MM.1S (cell line): ENCODE results near the gene KCNIP1.

Experiments
- DNase-seq: peaks from one replicate; pipeline ENCODE4 v3.0.0-alpha.2; 2015
- H2AFZ ChIP-seq: fragments of 300-600 bp; sonication (generic); 2 replicates; pipeline ENCODE4 v1.6.0; 2016; ENCODE audit warnings: antibody characterized with exemption, low read length
- H3F3A ChIP-seq: fragments of 300-600 bp; sonication (generic); 2 replicates; pipeline ENCODE4 v1.6.1; 2016; ENCODE audit warnings: mild to moderate bottlenecking, antibody characterized with exemption, low read length, moderate library complexity, mixed read lengths; ENCODE audit not compliant: insufficient read depth
- H3K27ac ChIP-seq: fragments of 300-600 bp; sonication (generic); 2 replicates; pipeline ENCODE4 v1.5.1; 2016; ENCODE audit warnings: mild to moderate bottlenecking, low read length
- H3K27me3 ChIP-seq: fragments of 300-600 bp; sonication (generic); replicated peaks from 2 replicates; pipeline ENCODE4 v1.6.0; 2016; ENCODE audit warnings: low read length; ENCODE audit not compliant: insufficient read depth
- H3K36me3 ChIP-seq: fragments of 300-600 bp; sonication (generic); replicated peaks from 2 replicates; pipeline ENCODE4 v1.6.1; 2016; ENCODE audit warnings: mild to moderate bottlenecking, low read length, mixed read lengths; ENCODE audit not compliant: insufficient read depth
- H3K4me1 ChIP-seq: fragments of 300-600 bp; sonication (generic); 2 replicates; pipeline ENCODE4 v1.6.1; 2016; ENCODE audit warnings: low read length, mixed read lengths
- H3K4me2 ChIP-seq: fragments of 300-600 bp; sonication (generic); 2 replicates; pipeline ENCODE4 v1.6.0; 2016; ENCODE audit warnings: low read depth, low read length
- H3K4me3 ChIP-seq: fragments of 300-600 bp; sonication (generic); 2 replicates; pipeline ENCODE4 v1.5.1; 2016; ENCODE audit warnings: low read length, mixed read lengths
- H3K79me2 ChIP-seq: fragments of 300-600 bp; sonication (generic); 2 replicates; pipeline ENCODE4 v1.6.1; 2016; ENCODE audit warnings: mixed run types, low read length, mixed read lengths
- H3K9ac ChIP-seq: fragments of 300-600 bp; sonication (generic); 2 replicates; pipeline ENCODE4 v1.6.1; 2016; ENCODE audit warnings: low read length, mixed read lengths
- H3K9me2 ChIP-seq: fragments of 300-600 bp; sonication (generic); replicated peaks from 2 replicates; pipeline ENCODE4 v1.6.1; 2016; ENCODE audit warnings: mild to moderate bottlenecking, low read length, mixed read lengths; ENCODE audit not compliant: insufficient read depth
- H3K9me3 ChIP-seq: fragments of 300-600 bp; sonication (generic); replicated peaks from 2 replicates; pipeline ENCODE4 v1.6.1; 2016; ENCODE audit warnings: mild to moderate bottlenecking, low read length, mixed read lengths; ENCODE audit not compliant: insufficient read depth
- H4K20me1 ChIP-seq: fragments of 300-600 bp; sonication (generic); 2 replicates; pipeline ENCODE4 v1.6.1; 2016; ENCODE audit warnings: mild to moderate bottlenecking, low read length, moderate library complexity, mixed read lengths; ENCODE audit not compliant: insufficient read depth
- EZH2 ChIP-seq: fragments of 300-600 bp; sonication (generic); optimal IDR thresholded peaks from 2 replicates; pipeline ENCODE3; 2017; ENCODE audit warnings: low read depth, mild to moderate bottlenecking, antibody characterized with exemption, low read length, mixed read lengths
- EZH2phosphoT487 ChIP-seq: fragments of 300-600 bp; sonication (generic); IDR thresholded peaks from 2 replicates; pipeline ENCODE4 v1.6.1; 2018; ENCODE audit warnings: antibody characterized with exemption, low read length
- TF ChIP-seq, protein P1 (sequence below): fragments of 300-600 bp; sonication (generic); IDR thresholded peaks from 2 replicates; pipeline ENCODE4 v1.5.1; 2016; ENCODE audit warnings: antibody characterized with exemption, low read length, mixed read lengths

Gene KCNIP1

GRCh38 chr5:170525470-170526211, 21.8 kb downstream of the KCNIP1 start:
- Histone ChIP-seq H3K79me2 (no peaks in the 10 kb centered on the region), H3K9ac (no peak overlapping the region), H3K4me2 (no peak overlapping the region), H3K9me2 (no peaks in the 10 kb centered on the region), H3F3A (no peaks in the 10 kb centered on the region), H2AFZ (no peak overlapping the region), H3K4me1 (no peaks in the 10 kb centered on the region), H3K4me3 (no peak overlapping the region), H3K9me3 (no peaks in the 10 kb centered on the region), H3K27me3 (no peaks in the 10 kb centered on the region), H4K20me1 (no peaks in the 10 kb centered on the region), H3K27ac (no peak overlapping the region), H3K36me3 (no peaks in the 10 kb centered on the region)
- no peak for DNase-seq
- TF ChIP-seq, protein P1, sequence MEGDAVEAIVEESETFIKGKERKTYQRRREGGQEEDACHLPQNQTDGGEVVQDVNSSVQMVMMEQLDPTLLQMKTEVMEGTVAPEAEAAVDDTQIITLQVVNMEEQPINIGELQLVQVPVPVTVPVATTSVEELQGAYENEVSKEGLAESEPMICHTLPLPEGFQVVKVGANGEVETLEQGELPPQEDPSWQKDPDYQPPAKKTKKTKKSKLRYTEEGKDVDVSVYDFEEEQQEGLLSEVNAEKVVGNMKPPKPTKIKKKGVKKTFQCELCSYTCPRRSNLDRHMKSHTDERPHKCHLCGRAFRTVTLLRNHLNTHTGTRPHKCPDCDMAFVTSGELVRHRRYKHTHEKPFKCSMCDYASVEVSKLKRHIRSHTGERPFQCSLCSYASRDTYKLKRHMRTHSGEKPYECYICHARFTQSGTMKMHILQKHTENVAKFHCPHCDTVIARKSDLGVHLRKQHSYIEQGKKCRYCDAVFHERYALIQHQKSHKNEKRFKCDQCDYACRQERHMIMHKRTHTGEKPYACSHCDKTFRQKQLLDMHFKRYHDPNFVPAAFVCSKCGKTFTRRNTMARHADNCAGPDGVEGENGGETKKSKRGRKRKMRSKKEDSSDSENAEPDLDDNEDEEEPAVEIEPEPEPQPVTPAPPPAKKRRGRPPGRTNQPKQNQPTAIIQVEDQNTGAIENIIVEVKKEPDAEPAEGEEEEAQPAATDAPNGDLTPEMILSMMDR: no peak
- TF ChIP-seq EZH2 (no peak), EZH2phosphoT487 (no peak)

- H3K36me3 ChIP-seq: no peaks in the 10 kb centered on the region
- H3K9ac ChIP-seq: no peak overlapping the region
- H3K4me1 ChIP-seq: no peaks in the 10 kb centered on the region
- TF ChIP-seq EZH2phosphoT487 (no peak), EZH2 (no peak)
- TF ChIP-seq, protein P1: no peak
- H3K79me2 ChIP-seq: no peaks in the 10 kb centered on the region
- no peak overlapping the region for H3K4me3 ChIP-seq
- no peaks in the 10 kb centered on the region for H3K9me2 ChIP-seq
- no peaks in the 10 kb centered on the region for H3F3A ChIP-seq
- H3K9me3 ChIP-seq: no peaks in the 10 kb centered on the region
- no peaks in the 10 kb centered on the region for H4K20me1 ChIP-seq
- H2AFZ ChIP-seq: no peak overlapping the region
- H3K27ac ChIP-seq: no peak overlapping the region
- no peak for DNase-seq
- no peaks in the 10 kb centered on the region for H3K27me3 ChIP-seq
- H3K4me2 ChIP-seq: no peak overlapping the region
Measured at GRCh38 chr5:170527991-170528390, 24.2 kb downstream of the KCNIP1 start.

DNA sequence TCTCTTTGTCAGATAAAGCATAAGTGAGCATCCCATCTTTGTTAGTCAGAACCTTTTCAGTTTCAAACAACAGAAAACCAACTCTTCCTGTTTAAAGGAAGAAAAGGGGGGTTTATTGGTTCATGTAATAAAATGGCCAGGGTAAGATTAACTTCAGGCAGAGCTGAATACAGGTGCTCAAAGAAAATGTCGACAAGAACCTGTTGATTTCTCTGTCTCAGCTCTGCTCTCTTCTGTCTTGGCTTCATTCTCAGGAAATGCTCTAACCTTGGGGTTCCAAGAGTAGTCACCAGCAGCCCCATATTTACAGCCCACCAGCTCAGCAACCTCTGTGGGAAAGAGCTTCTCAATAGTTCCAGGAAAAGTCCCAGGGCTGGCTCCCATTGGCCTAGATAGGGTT, 25.2 kb downstream of the KCNIP1 start:
- H3K9ac ChIP-seq: no peak overlapping the region
- DNase-seq: no peak
- no peaks in the 10 kb centered on the region for H4K20me1 ChIP-seq
- H3K9me2 ChIP-seq: no peaks in the 10 kb centered on the region
- no peak overlapping the region for H2AFZ ChIP-seq
- no peaks in the 10 kb centered on the region for H3K79me2 ChIP-seq
- H3K4me2 ChIP-seq: no peak overlapping the region
- H3K9me3 ChIP-seq: no peaks in the 10 kb centered on the region
- H3K4me1 ChIP-seq: peaks cover 3% of the 10 kb centered on the region; the same call in 1 of the 2 replicates
- H3K36me3 ChIP-seq: no peaks in the 10 kb centered on the region
- no peaks in the 10 kb centered on the region for H3F3A ChIP-seq
- no peak overlapping the region for H3K4me3 ChIP-seq
- TF ChIP-seq EZH2: no peak
- no peak for TF ChIP-seq EZH2phosphoT487
- TF ChIP-seq, protein P1: no peak
- no peaks in the 10 kb centered on the region for H3K27me3 ChIP-seq
- H3K27ac ChIP-seq: no peak overlapping the region
